Prostate gland (tissue), 2 donors: ENCODE results near the gene CSF3.

Experiments used
- CTCF ChIP-seq, 4 experiments: fragments of 200-600 bp in 2 of 4; fragments of 450-650 bp in 2 of 4; sonication (generic) in 2 of 4; IDR thresholded peaks; 1 replicate in 3 of 4; 2 replicates in 1 of 4; pipeline ENCODE4 v1.5.1; 2016 to 2019; ENCODE audit warnings: antibody characterized with exemption in 4 of 4, mild to moderate bottlenecking in 2 of 4, moderate library complexity in 2 of 4
- POLR2A ChIP-seq: fragments of 450-650 bp; IDR thresholded peaks from one replicate; pipeline ENCODE4 v1.6.1; 2016; ENCODE audit warnings: antibody characterized with exemption, mild to moderate bottlenecking
- POLR2AphosphoS5 ChIP-seq: sonication (generic); formaldehyde crosslinking; IDR thresholded peaks from one replicate; pipeline ENCODE4 v1.6.1; 2017; ENCODE audit warnings: antibody characterized with exemption

GRCh38 chr17:39970157-39970692 lies 45.0 kb upstream of the CSF3 start:
- TF ChIP-seq CTCF (IDR thresholded peaks at IDR 0.05): no peak
- no peak for TF ChIP-seq POLR2A
- no peak for TF ChIP-seq POLR2AphosphoS5
